Activated naive CD8-positive, alpha-beta T cell treated with anti-CD3 and anti-CD28 coated beads for 36 hours (primary cell): ENCODE data around the gene MAD1L1. TPM values are rescaled to one million over a fixed set of nuclear protein-coding genes. Genes with fewer than 3 reads are reported as not detected.

Source experiments
- DNase-seq: peaks from one replicate; pipeline ENCODE4 v3.0.0; 2021
- H3K27ac Mint-ChIP-seq: one replicate; pipeline ENCODE4 v1.8.0; 2022; ENCODE audit warnings: mild to moderate bottlenecking, moderate library complexity, mixed read lengths
- H3K27me3 Mint-ChIP-seq: one replicate; pipeline ENCODE4 v1.8.0; 2022; ENCODE audit warnings: mild to moderate bottlenecking, mixed read lengths
- H3K36me3 Mint-ChIP-seq: one replicate; pipeline ENCODE4 v1.8.0; 2021; ENCODE audit warnings: mild to moderate bottlenecking, mixed read lengths
- H3K4me1 Mint-ChIP-seq: one replicate; pipeline ENCODE4 v1.8.0; 2021; ENCODE audit warnings: mixed read lengths
- H3K4me3 Mint-ChIP-seq: one replicate; pipeline ENCODE4 v1.8.0; 2022; ENCODE audit warnings: mild to moderate bottlenecking, moderate library complexity, mixed read lengths
- H3K9me3 Mint-ChIP-seq: one replicate; pipeline ENCODE4 v1.8.0; 2022; ENCODE audit warnings: mixed read lengths
- total RNA-seq, 2 experiments: library from RNA; stranded (reverse); gene quantifications; one replicate each; pipeline ENCODE4 v1.2.3, GENCODE V29; 2021

The MAD1L1 gene
- total RNA-seq, 2 experiments from 2014 or later: 36.5 to 37.8 TPM

GRCh38 chr7:2055956-2056355, 176.8 kb downstream of the MAD1L1 start:
- H3K4me3 Mint-ChIP-seq: no peak overlapping the region
- H3K9me3 Mint-ChIP-seq: peaks cover 5% of the 10 kb centered on the region
- no peaks in the 10 kb centered on the region for H3K27me3 Mint-ChIP-seq
- peaks cover 13% of the 10 kb centered on the region for H3K36me3 Mint-ChIP-seq
- no peak for DNase-seq
- no peaks in the 10 kb centered on the region for H3K4me1 Mint-ChIP-seq
- no peak overlapping the region for H3K27ac Mint-ChIP-seq

GRCh38 chr7:2054927-2055326, 177.8 kb downstream of the MAD1L1 start:
- no peak overlapping the region for H3K27ac Mint-ChIP-seq
- peaks cover 6% of the 10 kb centered on the region for H3K4me1 Mint-ChIP-seq
- H3K27me3 Mint-ChIP-seq: no peaks in the 10 kb centered on the region
- H3K36me3 Mint-ChIP-seq: peaks cover 7% of the 10 kb centered on the region
- DNase-seq: no peak
- peaks cover under 1% of the 10 kb centered on the region for H3K9me3 Mint-ChIP-seq
- H3K4me3 Mint-ChIP-seq: no peak overlapping the region

GRCh38 chr7:2053395-2053794, 179.3 kb downstream of the MAD1L1 start:
- Mint-ChIP-seq H3K27me3 (no peaks in the 10 kb centered on the region), H3K4me1 (peaks cover 11% of the 10 kb centered on the region), H3K36me3 (no peaks in the 10 kb centered on the region), H3K9me3 (no peaks in the 10 kb centered on the region), H3K4me3 (no peak overlapping the region), H3K27ac (no peak overlapping the region)
- DNase-seq: no peak

GRCh38 chr7:2052657-2053048, 180.1 kb downstream of the MAD1L1 start:
- DNase-seq: no peak
- Mint-ChIP-seq H3K4me3 (no peak overlapping the region), H3K27me3 (no peaks in the 10 kb centered on the region), H3K4me1 (peaks cover 11% of the 10 kb centered on the region), H3K27ac (no peak overlapping the region), H3K36me3 (no peaks in the 10 kb centered on the region), H3K9me3 (no peaks in the 10 kb centered on the region)

GRCh38 chr7:2051707-2052656, 180.8 kb downstream of the MAD1L1 start:
- H3K9me3 Mint-ChIP-seq: no peaks in the 10 kb centered on the region
- no peaks in the 10 kb centered on the region for H3K36me3 Mint-ChIP-seq
- H3K4me3 Mint-ChIP-seq: no peak overlapping the region
- no peak for DNase-seq
- H3K27me3 Mint-ChIP-seq: no peaks in the 10 kb centered on the region
- peaks cover 11% of the 10 kb centered on the region for H3K4me1 Mint-ChIP-seq
- H3K27ac Mint-ChIP-seq: no peak overlapping the region

- Mint-ChIP-seq H3K36me3 (no peaks in the 10 kb centered on the region), H3K27ac (no peak overlapping the region), H3K4me3 (no peak overlapping the region), H3K27me3 (no peaks in the 10 kb centered on the region), H3K4me1 (peaks cover 11% of the 10 kb centered on the region), H3K9me3 (no peaks in the 10 kb centered on the region)
- no peak for DNase-seq
These were observed 182.3 kb downstream of the MAD1L1 start for GRCh38 chr7:2050511-2050866.

GRCh38 chr7:2049782-2050510, 182.8 kb downstream of the MAD1L1 start:
- peak; percentile 45 for DNase-seq
- no peaks in the 10 kb centered on the region for H3K27me3 Mint-ChIP-seq
- H3K4me3 Mint-ChIP-seq: no peak overlapping the region
- H3K9me3 Mint-ChIP-seq: no peaks in the 10 kb centered on the region
- no peak overlapping the region for H3K27ac Mint-ChIP-seq
- H3K4me1 Mint-ChIP-seq: peaks cover 11% of the 10 kb centered on the region
- no peaks in the 10 kb centered on the region for H3K36me3 Mint-ChIP-seq

- Mint-ChIP-seq H3K9me3 (no peaks in the 10 kb centered on the region), H3K27me3 (no peaks in the 10 kb centered on the region), H3K4me1 (peaks cover 11% of the 10 kb centered on the region), H3K27ac (no peak overlapping the region), H3K36me3 (no peaks in the 10 kb centered on the region), H3K4me3 (no peak overlapping the region)
- DNase-seq: no peak
These were observed 183.5 kb downstream of the MAD1L1 start for GRCh38 chr7:2049111-2049781.

GRCh38 chr7:2048531-2048930, 184.2 kb downstream of the MAD1L1 start:
- Mint-ChIP-seq H3K27me3 (no peaks in the 10 kb centered on the region), H3K4me1 (peaks cover 11% of the 10 kb centered on the region), H3K27ac (no peak overlapping the region), H3K4me3 (no peak overlapping the region), H3K9me3 (no peaks in the 10 kb centered on the region), H3K36me3 (no peaks in the 10 kb centered on the region)
- no peak for DNase-seq

GRCh38 chr7:2048006-2048405, 184.7 kb downstream of the MAD1L1 start:
- no peak for DNase-seq
- Mint-ChIP-seq H3K4me3 (no peak overlapping the region), H3K36me3 (peaks cover 3% of the 10 kb centered on the region), H3K4me1 (peaks cover 11% of the 10 kb centered on the region), H3K27ac (no peak overlapping the region), H3K9me3 (no peaks in the 10 kb centered on the region), H3K27me3 (no peaks in the 10 kb centered on the region)

GRCh38 chr7:2046581-2047565, 185.9 kb downstream of the MAD1L1 start:
- Mint-ChIP-seq H3K9me3 (no peaks in the 10 kb centered on the region), H3K27ac (no peak overlapping the region), H3K4me1 (peaks cover 11% of the 10 kb centered on the region), H3K4me3 (no peak overlapping the region), H3K27me3 (no peaks in the 10 kb centered on the region), H3K36me3 (peaks cover 11% of the 10 kb centered on the region)
- DNase-seq: no peak

GRCh38 chr7:2045559-2046405, 187.0 kb downstream of the MAD1L1 start:
- no peaks in the 10 kb centered on the region for H3K9me3 Mint-ChIP-seq
- no peak overlapping the region for H3K27ac Mint-ChIP-seq
- peaks cover 17% of the 10 kb centered on the region for H3K4me1 Mint-ChIP-seq
- no peak for DNase-seq
- H3K36me3 Mint-ChIP-seq: peaks cover 12% of the 10 kb centered on the region
- no peak overlapping the region for H3K4me3 Mint-ChIP-seq
- no peaks in the 10 kb centered on the region for H3K27me3 Mint-ChIP-seq

- peaks cover 12% of the 10 kb centered on the region for H3K36me3 Mint-ChIP-seq
- H3K27ac Mint-ChIP-seq: no peak overlapping the region
- no peaks in the 10 kb centered on the region for H3K27me3 Mint-ChIP-seq
- no peaks in the 10 kb centered on the region for H3K9me3 Mint-ChIP-seq
- DNase-seq: no peak
- H3K4me3 Mint-ChIP-seq: no peak overlapping the region
- H3K4me1 Mint-ChIP-seq: peaks cover 18% of the 10 kb centered on the region
These were observed 187.8 kb downstream of the MAD1L1 start for GRCh38 chr7:2044883-2045471.
